IPS-15b (cell line): ENCODE measurements around the gene MT1B.

Source experiments
- H3K27me3 ChIP-seq: one replicate; pipeline ENCODE4 v1.6.1; 2013; ENCODE audit warnings: low read length; ENCODE audit not compliant: control insufficient read depth, insufficient read depth
- H3K36me3 ChIP-seq: one replicate; pipeline ENCODE4 v1.6.1; 2013; ENCODE audit warnings: low read length; ENCODE audit not compliant: control insufficient read depth, insufficient read depth
- H3K4me1 ChIP-seq: one replicate; pipeline ENCODE4 v1.6.1; 2013; ENCODE audit warnings: mild to moderate bottlenecking, low read length; ENCODE audit not compliant: control insufficient read depth, insufficient read depth
- H3K4me3 ChIP-seq: one replicate; pipeline ENCODE4 v1.5.1; 2013; ENCODE audit warnings: low read depth, low read length
- H3K9ac ChIP-seq: one replicate; pipeline ENCODE4 v1.6.1; 2013; ENCODE audit warnings: low read depth, mild to moderate bottlenecking, low read length
- H3K9me3 ChIP-seq: one replicate; pipeline ENCODE4 v1.6.1; 2013; ENCODE audit warnings: mild to moderate bottlenecking, low read length; ENCODE audit not compliant: control insufficient read depth, insufficient read depth

The MT1B gene

GRCh38 chr16:56643833-56644232 is 7.9 kb upstream of the MT1B start:
- Histone ChIP-seq H3K4me1 (peaks cover 3% of the 10 kb centered on the region), H3K4me3 (peak overlapping the region; percentile 54), H3K36me3 (no peaks in the 10 kb centered on the region), H3K9ac (no peak overlapping the region), H3K9me3 (no peaks in the 10 kb centered on the region), H3K27me3 (peaks cover 100% of the 10 kb centered on the region)

- peaks cover 100% of the 10 kb centered on the region for H3K27me3 ChIP-seq
These were observed 6.4 kb upstream of the MT1B start for GRCh38 chr16:56645311-56645710.

GRCh38 chr16:56645838-56646237 is 5.8 kb upstream of the MT1B start:
- no peaks in the 10 kb centered on the region for H3K9me3 ChIP-seq
- peaks cover 99% of the 10 kb centered on the region for H3K27me3 ChIP-seq
- H3K4me1 ChIP-seq, result peaks cover 3% of the 10 kb centered on the region
- no peak overlapping the region for H3K4me3 ChIP-seq
- no peak overlapping the region for H3K9ac ChIP-seq
- H3K36me3 ChIP-seq, result no peaks in the 10 kb centered on the region

More at GRCh38 chr16:56645311-56645710, 6.4 kb upstream of the MT1B start:
- Histone ChIP-seq H3K9me3 (no peaks in the 10 kb centered on the region), H3K36me3 (no peaks in the 10 kb centered on the region), H3K4me1 (peaks cover 3% of the 10 kb centered on the region), H3K4me3 (no peak overlapping the region), H3K9ac (no peak overlapping the region)

GRCh38 chr16:56647641-56648431 is 3.9 kb upstream of the MT1B start:
- peak overlapping the region; percentile 22 for H3K4me3 ChIP-seq
- peaks cover 3% of the 10 kb centered on the region for H3K4me1 ChIP-seq
- no peaks in the 10 kb centered on the region for H3K36me3 ChIP-seq
- H3K27me3 ChIP-seq, result peaks cover 98% of the 10 kb centered on the region
- H3K9ac ChIP-seq, result no peak overlapping the region
- no peaks in the 10 kb centered on the region for H3K9me3 ChIP-seq

- H3K4me1 ChIP-seq, result no peaks in the 10 kb centered on the region
- H3K9ac ChIP-seq, result no peak overlapping the region
- H3K36me3 ChIP-seq, result no peaks in the 10 kb centered on the region
- H3K27me3 ChIP-seq, result peaks cover 92% of the 10 kb centered on the region
- no peak overlapping the region for H3K4me3 ChIP-seq
- no peaks in the 10 kb centered on the region for H3K9me3 ChIP-seq
These were observed 2.4 kb upstream of the MT1B start for GRCh38 chr16:56649271-56649670.

DNA sequence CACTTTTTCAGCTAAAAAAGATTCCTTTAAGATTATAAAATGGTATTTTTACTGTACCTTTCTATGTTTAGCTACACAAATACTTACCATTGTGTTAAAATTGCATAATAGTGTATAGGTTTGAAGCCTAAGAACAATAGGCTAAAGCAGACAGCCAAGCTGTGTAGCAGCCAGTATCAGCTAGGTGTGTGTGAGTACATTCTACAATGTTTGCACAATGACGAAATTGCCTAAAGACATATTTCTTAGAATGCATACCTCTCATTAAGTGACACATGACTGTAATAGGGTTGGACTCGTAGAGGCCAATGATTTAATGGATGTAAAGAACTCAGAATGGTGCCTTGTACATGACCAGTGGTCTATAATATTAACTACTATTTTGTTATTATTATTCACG is 1.9 kb upstream of the MT1B start:
- peaks cover 89% of the 10 kb centered on the region for H3K27me3 ChIP-seq
- no peaks in the 10 kb centered on the region for H3K9me3 ChIP-seq
- no peaks in the 10 kb centered on the region for H3K4me1 ChIP-seq
- H3K4me3 ChIP-seq, result no peak overlapping the region
- H3K36me3 ChIP-seq, result no peaks in the 10 kb centered on the region
- H3K9ac ChIP-seq, result no peak overlapping the region

DNA sequence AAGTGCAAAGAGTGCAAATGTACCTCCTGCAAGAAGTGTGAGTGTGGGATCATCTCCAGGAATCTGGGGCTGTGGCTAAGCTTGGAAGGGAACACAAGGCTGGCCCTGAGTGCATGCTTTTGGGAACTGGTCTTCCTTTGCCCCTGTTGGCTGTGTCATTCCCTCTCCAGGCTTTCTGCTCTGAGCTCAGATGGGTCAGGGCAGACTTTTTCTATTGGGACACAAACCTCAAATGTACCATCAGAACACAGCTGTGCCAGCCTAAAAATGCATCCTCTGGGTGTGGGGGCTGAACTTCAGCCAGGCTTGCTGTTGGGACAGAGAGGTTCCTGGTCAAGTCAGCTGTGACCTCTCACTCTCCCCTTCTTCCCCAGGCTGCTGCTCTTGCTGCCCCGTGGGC is 914 bp downstream of the MT1B start:
- Histone ChIP-seq H3K4me1 (no peaks in the 10 kb centered on the region), H3K36me3 (no peaks in the 10 kb centered on the region), H3K27me3 (peaks cover 84% of the 10 kb centered on the region), H3K9me3 (no peaks in the 10 kb centered on the region), H3K9ac (no peak overlapping the region), H3K4me3 (no peak overlapping the region)

GRCh38 chr16:56653218-56653617 is 1.5 kb downstream of the MT1B start:
- Histone ChIP-seq H3K27me3 (peaks cover 82% of the 10 kb centered on the region), H3K36me3 (no peaks in the 10 kb centered on the region), H3K9ac (no peak overlapping the region), H3K4me1 (peaks cover 2% of the 10 kb centered on the region), H3K9me3 (no peaks in the 10 kb centered on the region), H3K4me3 (no peak overlapping the region)

GRCh38 chr16:56657555-56658326 is 6.1 kb downstream of the MT1B start, which contains the start of gene MT1F:
MT1F (plus strand) TSS chr16:56657959; CDS start chr16:56658059, 100 bp downstream.
- H3K4me3 ChIP-seq, result peak within 1 kb of the TSS; percentile 77
- H3K36me3 ChIP-seq, result no peaks in the 10 kb centered on the region
- no peaks in the 10 kb centered on the region for H3K9me3 ChIP-seq
- peaks cover 2% of the 10 kb centered on the region for H3K4me1 ChIP-seq
- peaks cover 84% of the 10 kb centered on the region for H3K27me3 ChIP-seq
- no peak within 1 kb of the TSS for H3K9ac ChIP-seq

DNA sequence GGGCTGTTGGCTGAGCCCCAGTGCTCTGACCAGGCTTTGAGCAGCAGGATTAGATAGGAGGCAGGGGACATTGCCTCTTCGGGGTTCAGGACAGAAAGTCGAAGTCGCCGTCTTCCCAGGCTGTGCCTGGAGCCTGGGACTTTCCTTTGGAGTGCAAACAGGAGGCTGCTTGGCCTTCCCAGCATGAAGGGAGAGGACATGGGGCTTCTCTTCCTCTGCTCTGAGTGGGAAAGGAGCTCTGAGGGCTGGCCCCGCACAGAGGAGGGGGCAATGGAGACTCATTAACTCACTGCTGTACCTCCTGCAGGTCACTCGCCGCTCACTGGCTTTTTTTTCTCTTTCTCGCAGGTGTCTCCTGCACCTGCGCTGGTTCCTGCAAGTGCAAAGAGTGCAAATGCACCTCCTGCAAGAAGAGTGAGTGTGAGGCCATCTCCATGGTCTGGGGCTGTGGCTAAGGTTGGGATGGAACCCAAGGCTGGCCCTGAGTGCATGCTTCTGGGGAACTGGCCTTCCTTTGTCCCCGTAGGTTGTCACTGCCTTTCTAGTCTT is 6.7 kb downstream of the MT1B start:
- peak overlapping the region; percentile 77 for H3K4me3 ChIP-seq
- no peaks in the 10 kb centered on the region for H3K36me3 ChIP-seq
- H3K9me3 ChIP-seq, result no peaks in the 10 kb centered on the region
- H3K9ac ChIP-seq, result no peak overlapping the region
- peaks cover 84% of the 10 kb centered on the region for H3K27me3 ChIP-seq
- peaks cover 2% of the 10 kb centered on the region for H3K4me1 ChIP-seq

DNA sequence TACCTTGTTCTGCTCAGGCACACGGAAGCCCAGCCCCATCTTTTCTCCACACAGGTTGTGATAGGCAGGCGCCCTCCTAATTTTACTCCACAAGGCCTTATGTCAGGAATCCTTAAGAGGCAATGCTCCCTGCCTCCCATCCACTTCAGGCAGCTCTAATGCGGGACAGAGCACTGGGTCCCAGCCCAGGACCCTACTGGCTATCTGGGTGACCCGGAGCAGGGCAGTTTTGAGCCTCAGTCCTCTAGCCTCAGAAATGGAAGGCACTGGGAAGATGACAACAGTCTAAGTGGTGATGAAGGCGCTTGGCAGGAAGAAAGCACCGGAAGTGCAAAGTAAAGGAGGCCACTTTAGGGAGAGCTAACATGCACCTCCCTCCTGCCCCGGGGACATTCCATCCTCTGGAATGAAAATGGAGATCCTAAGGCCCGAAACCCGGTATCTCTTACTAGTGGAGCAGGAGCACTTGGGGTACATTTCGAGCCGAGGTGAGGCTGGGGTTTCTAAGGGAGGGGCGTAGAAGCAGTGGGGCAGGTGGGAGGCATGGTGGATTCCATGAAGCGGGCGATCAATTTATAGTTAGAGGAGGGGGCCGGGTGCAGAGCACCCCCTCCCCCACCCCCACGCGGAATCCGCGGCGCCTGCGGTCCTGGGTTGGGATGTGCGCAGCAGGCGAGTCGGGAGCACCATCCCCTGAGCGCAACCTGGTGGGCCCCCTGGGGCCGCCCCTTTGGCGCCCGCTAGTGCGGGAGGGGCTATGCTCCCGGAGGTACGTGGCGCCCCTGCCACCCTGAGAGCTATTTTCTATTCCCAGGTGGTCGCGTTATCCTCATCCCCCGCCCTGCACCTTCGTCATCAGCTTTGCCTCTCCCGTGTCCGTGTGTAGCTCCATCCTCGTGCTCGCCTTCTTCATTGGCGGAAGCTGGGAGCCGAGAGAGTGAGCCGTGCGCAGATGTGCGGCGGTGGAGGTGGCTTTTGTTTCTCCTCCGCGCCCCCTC is 11.0 kb downstream of the MT1B start:
- H3K4me1 ChIP-seq, result peaks cover 5% of the 10 kb centered on the region
- H3K4me3 ChIP-seq, result peak overlapping the region; percentile 62
- H3K9me3 ChIP-seq, result no peaks in the 10 kb centered on the region
- H3K27me3 ChIP-seq, result peaks cover 99% of the 10 kb centered on the region
- H3K9ac ChIP-seq, result no peak overlapping the region
- H3K36me3 ChIP-seq, result no peaks in the 10 kb centered on the region
